HEK293 (cell line): ENCODE data around the gene SPATA21.

Experiments
- BCL6B ChIP-seq: fragments of 450-650 bp; formaldehyde crosslinking; IDR thresholded peaks from 2 replicates; pipeline ENCODE4 v1.5.1; 2017; ENCODE audit warnings: missing biosample characterization, missing genetic modification characterization
- EGR2 ChIP-seq: fragments of 450-650 bp; formaldehyde crosslinking; IDR thresholded peaks from 2 replicates; pipeline ENCODE4 v1.5.1; 2016; ENCODE audit warnings: low read depth, missing biosample characterization, missing genetic modification characterization
- FEZF1 ChIP-seq: fragments of 450-650 bp; formaldehyde crosslinking; IDR thresholded peaks from 2 replicates; pipeline ENCODE4 v1.5.1; 2016; ENCODE audit warnings: missing biosample characterization, missing genetic modification characterization
- GLIS1 ChIP-seq: fragments of 450-650 bp; formaldehyde crosslinking; IDR thresholded peaks from 2 replicates; pipeline ENCODE4 v1.5.1; 2016; ENCODE audit warnings: missing biosample characterization, missing genetic modification characterization
- HOXD13 ChIP-seq: sonication (generic); formaldehyde crosslinking; IDR thresholded peaks from 2 replicates; pipeline ENCODE4 v1.8.0; 2022; ENCODE audit warnings: missing genetic modification reagents, borderline replicate concordance
- MZF1 ChIP-seq: fragments of 450-650 bp; formaldehyde crosslinking; IDR thresholded peaks from 2 replicates; pipeline ENCODE4 v1.5.1; 2017; ENCODE audit warnings: missing biosample characterization, missing genetic modification characterization, borderline replicate concordance
- OVOL3 ChIP-seq: fragments of 450-650 bp; formaldehyde crosslinking; IDR thresholded peaks from 2 replicates; pipeline ENCODE4 v1.5.1; 2016; ENCODE audit warnings: missing biosample characterization, missing genetic modification characterization
- RBAK ChIP-seq: fragments of 450-650 bp; formaldehyde crosslinking; IDR thresholded peaks from 2 replicates; pipeline ENCODE4 v1.5.1; 2016; ENCODE audit warnings: missing biosample characterization, missing genetic modification characterization
- SCRT1 ChIP-seq: fragments of 450-650 bp; formaldehyde crosslinking; IDR thresholded peaks from 2 replicates; pipeline ENCODE4 v1.5.1; 2016; ENCODE audit warnings: missing biosample characterization, missing genetic modification characterization, borderline replicate concordance
- TCF7L2 ChIP-seq: IDR thresholded peaks from 2 replicates; pipeline ENCODE4 v1.6.1; 2011; ENCODE audit warnings: low read depth, mild to moderate bottlenecking, inconsistent platforms, low read length, moderate library complexity, borderline replicate concordance
- ZBTB48 ChIP-seq: fragments of 450-650 bp; formaldehyde crosslinking; IDR thresholded peaks from 2 replicates; pipeline ENCODE4 v1.5.1; 2016; ENCODE audit warnings: missing biosample characterization, missing genetic modification characterization
- ZFP69B ChIP-seq: fragments of 450-650 bp; formaldehyde crosslinking; IDR thresholded peaks from 2 replicates; pipeline ENCODE4 v1.5.1; 2016; ENCODE audit warnings: missing biosample characterization, missing genetic modification characterization
- ZNF2 ChIP-seq: fragments of 450-650 bp; formaldehyde crosslinking; IDR thresholded peaks from 2 replicates; pipeline ENCODE4 v1.5.1; 2016; ENCODE audit warnings: missing biosample characterization, missing genetic modification characterization
- ZNF302 ChIP-seq: fragments of 450-650 bp; formaldehyde crosslinking; IDR thresholded peaks from 2 replicates; pipeline ENCODE4 v1.5.1; 2016; ENCODE audit warnings: missing biosample characterization, missing genetic modification characterization, low read depth
- ZNF341 ChIP-seq: fragments of 450-650 bp; formaldehyde crosslinking; IDR thresholded peaks from 2 replicates; pipeline ENCODE4; 2016; ENCODE audit warnings: low read depth, missing biosample characterization, missing genetic modification characterization
- ZNF398 ChIP-seq: fragments of 450-650 bp; formaldehyde crosslinking; IDR thresholded peaks from 2 replicates; pipeline ENCODE4 v1.5.1; 2017; ENCODE audit warnings: missing biosample characterization, missing genetic modification characterization
- ZNF433 ChIP-seq: fragments of 450-650 bp; formaldehyde crosslinking; IDR thresholded peaks from 2 replicates; pipeline ENCODE4 v1.5.1; 2016; ENCODE audit warnings: missing biosample characterization, missing genetic modification characterization, low read depth
- ZNF560 ChIP-seq: fragments of 450-650 bp; formaldehyde crosslinking; IDR thresholded peaks from 2 replicates; pipeline ENCODE4 v1.5.1; 2017; ENCODE audit warnings: missing biosample characterization, missing genetic modification characterization, borderline replicate concordance
- ZNF600 ChIP-seq: fragments of 450-650 bp; formaldehyde crosslinking; IDR thresholded peaks from 2 replicates; pipeline ENCODE4 v1.5.1; 2016; ENCODE audit warnings: missing biosample characterization, missing genetic modification characterization
- ZNF629 ChIP-seq: fragments of 450-650 bp; formaldehyde crosslinking; IDR thresholded peaks from 2 replicates; pipeline ENCODE4 v1.5.1; 2017; ENCODE audit warnings: missing biosample characterization, missing genetic modification characterization
- ZNF639 ChIP-seq: fragments of 450-650 bp; formaldehyde crosslinking; IDR thresholded peaks from 2 replicates; pipeline ENCODE4 v1.5.1; 2016; ENCODE audit warnings: missing biosample characterization, missing genetic modification characterization
- ZNF658 ChIP-seq: fragments of 450-650 bp; formaldehyde crosslinking; IDR thresholded peaks from 2 replicates; pipeline ENCODE4; 2016; ENCODE audit warnings: missing biosample characterization, missing genetic modification characterization
- ZNF768 ChIP-seq: fragments of 450-650 bp; formaldehyde crosslinking; IDR thresholded peaks from 2 replicates; pipeline ENCODE4 v1.5.1; 2018; ENCODE audit warnings: missing biosample characterization, mild to moderate bottlenecking, missing genetic modification characterization
- TF ChIP-seq, protein P1 (sequence below): fragments of 450-650 bp; formaldehyde crosslinking; IDR thresholded peaks from 2 replicates; pipeline ENCODE4 v1.5.0; 2017; ENCODE audit warnings: missing biosample characterization, missing genetic modification characterization, borderline replicate concordance
- TF ChIP-seq, protein P2 (sequence below): fragments of 450-650 bp; formaldehyde crosslinking; conservative IDR thresholded peaks from 2 replicates; pipeline ENCODE4 v1.5.1; 2016; ENCODE audit warnings: low read depth, missing biosample characterization, missing genetic modification characterization

SPATA21 gene

GRCh38 chr1:16375521-16376340 is 61.5 kb downstream of the SPATA21 start (continued):
- TF ChIP-seq, protein P1, sequence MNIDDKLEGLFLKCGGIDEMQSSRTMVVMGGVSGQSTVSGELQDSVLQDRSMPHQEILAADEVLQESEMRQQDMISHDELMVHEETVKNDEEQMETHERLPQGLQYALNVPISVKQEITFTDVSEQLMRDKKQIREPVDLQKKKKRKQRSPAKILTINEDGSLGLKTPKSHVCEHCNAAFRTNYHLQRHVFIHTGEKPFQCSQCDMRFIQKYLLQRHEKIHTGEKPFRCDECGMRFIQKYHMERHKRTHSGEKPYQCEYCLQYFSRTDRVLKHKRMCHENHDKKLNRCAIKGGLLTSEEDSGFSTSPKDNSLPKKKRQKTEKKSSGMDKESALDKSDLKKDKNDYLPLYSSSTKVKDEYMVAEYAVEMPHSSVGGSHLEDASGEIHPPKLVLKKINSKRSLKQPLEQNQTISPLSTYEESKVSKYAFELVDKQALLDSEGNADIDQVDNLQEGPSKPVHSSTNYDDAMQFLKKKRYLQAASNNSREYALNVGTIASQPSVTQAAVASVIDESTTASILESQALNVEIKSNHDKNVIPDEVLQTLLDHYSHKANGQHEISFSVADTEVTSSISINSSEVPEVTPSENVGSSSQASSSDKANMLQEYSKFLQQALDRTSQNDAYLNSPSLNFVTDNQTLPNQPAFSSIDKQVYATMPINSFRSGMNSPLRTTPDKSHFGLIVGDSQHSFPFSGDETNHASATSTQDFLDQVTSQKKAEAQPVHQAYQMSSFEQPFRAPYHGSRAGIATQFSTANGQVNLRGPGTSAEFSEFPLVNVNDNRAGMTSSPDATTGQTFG (tag by site-specific recombination) = no peak
- TF ChIP-seq OVOL3 (no peak), ZBTB48 (tag by site-specific recombination) (no peak), SCRT1 (tag by site-specific recombination) (no peak), EGR2 (tag by site-specific recombination) (peak; percentile 22; the same call in 1 of the 2 replicates), TCF7L2 (0 out of 2 replicates have a peak, but pooled peaks have one; percentile 18), GLIS1 (tag by site-specific recombination) (0 out of 2 replicates have a peak, but pooled peaks have one; percentile 34), ZNF629 (peak; percentile 19; the same call in 1 of the 2 replicates), ZNF600 (tag by site-specific recombination) (peak; percentile 57; the same call in 1 of the 2 replicates), HOXD13 (CRISPR knock-in tag) (no peak), ZFP69B (tag by site-specific recombination) (no peak), ZNF658 (tag by site-specific recombination) (no peak), MZF1 (tag by site-specific recombination) (no peak), ZNF398 (no peak), ZNF2 (tag by site-specific recombination) (no peak), ZNF639 (tag by site-specific recombination) (no peak), ZNF768 (tag by site-specific recombination) (no peak), BCL6B (tag by site-specific recombination) (no peak), ZNF433 (no peak), ZNF560 (tag by site-specific recombination) (no peak), ZNF341 (peak; percentile 33; the same call in 1 of the 2 replicates), ZNF302 (tag by site-specific recombination) (no peak), FEZF1 (tag by site-specific recombination) (peak; percentile 69), RBAK (tag by site-specific recombination) (no peak)
- TF ChIP-seq, protein P2, sequence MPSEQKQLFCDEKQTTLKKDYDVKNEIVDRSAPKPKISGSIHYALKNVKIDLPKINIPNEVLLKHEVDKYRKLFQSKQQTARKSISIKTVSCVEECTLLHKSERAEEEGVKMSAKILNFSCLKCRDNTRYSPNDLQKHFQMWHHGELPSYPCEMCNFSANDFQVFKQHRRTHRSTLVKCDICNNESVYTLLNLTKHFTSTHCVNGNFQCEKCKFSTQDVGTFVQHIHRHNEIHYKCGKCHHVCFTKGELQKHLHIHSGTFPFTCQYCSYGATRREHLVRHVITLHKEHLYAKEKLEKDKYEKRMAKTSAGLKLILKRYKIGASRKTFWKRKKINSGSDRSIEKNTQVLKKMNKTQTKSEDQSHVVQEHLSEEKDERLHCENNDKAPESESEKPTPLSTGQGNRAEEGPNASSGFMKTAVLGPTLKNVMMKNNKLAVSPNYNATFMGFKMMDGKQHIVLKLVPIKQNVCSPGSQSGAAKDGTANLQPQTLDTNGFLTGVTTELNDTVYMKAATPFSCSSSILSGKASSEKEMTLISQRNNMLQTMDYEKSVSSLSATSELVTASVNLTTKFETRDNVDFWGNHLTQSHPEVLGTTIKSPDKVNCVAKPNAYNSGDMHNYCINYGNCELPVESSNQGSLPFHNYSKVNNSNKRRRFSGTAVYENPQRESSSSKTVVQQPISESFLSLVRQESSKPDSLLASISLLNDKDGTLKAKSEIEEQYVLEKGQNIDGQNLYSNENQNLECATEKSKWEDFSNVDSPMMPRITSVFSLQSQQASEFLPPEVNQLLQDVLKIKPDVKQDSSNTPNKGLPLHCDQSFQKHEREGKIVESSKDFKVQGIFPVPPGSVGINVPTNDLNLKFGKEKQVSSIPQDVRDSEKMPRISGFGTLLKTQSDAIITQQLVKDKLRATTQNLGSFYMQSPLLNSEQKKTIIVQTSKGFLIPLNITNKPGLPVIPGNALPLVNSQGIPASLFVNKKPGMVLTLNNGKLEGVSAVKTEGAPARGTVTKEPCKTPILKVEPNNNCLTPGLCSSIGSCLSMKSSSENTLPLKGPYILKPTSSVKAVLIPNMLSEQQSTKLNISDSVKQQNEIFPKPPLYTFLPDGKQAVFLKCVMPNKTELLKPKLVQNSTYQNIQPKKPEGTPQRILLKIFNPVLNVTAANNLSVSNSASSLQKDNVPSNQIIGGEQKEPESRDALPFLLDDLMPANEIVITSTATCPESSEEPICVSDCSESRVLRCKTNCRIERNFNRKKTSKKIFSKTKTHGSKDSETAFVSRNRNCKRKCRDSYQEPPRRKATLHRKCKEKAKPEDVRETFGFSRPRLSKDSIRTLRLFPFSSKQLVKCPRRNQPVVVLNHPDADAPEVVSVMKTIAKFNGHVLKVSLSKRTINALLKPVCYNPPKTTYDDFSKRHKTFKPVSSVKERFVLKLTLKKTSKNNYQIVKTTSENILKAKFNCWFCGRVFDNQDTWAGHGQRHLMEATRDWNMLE = no peak
